Mononuclear cell (primary cell): ENCODE data around the gene IQGAP2. TPM values are rescaled to one million over a fixed set of nuclear protein-coding genes. Genes with fewer than 3 reads are reported as not detected.
"Not testable (repeated sequence)": the region's sequence is repeated elsewhere in the genome, so short reads cannot be mapped to it uniquely, and the experiment has no call there.

Experiments
- H3K27me3 ChIP-seq: 2 replicates; pipeline ENCODE4 v1.6.0; 2011; ENCODE audit warnings: low read length, control low read depth; ENCODE audit not compliant: insufficient read depth
- H3K4me1 ChIP-seq: 2 replicates; pipeline ENCODE4 v1.5.1; 2011; ENCODE audit warnings: mild to moderate bottlenecking, low read length, control low read depth; ENCODE audit not compliant: insufficient read depth
- H3K4me3 ChIP-seq: 2 replicates; pipeline ENCODE4 v1.5.1; 2011; ENCODE audit warnings: mild to moderate bottlenecking, low read length, moderate library complexity
- H3K9me3 ChIP-seq: 2 replicates; pipeline ENCODE4 v1.5.1; 2011; ENCODE audit warnings: low read depth, mild to moderate bottlenecking, control low read depth, low read length
- total RNA-seq: library from RNA; depleted of rRNA; stranded (reverse); fragments of >200 nt; gene quantifications from one replicate; pipeline ENCODE4 v1.2.3, GENCODE V29; 2012

IQGAP2 gene
- total RNA-seq, 1 donor = 75.0 TPM

DNA sequence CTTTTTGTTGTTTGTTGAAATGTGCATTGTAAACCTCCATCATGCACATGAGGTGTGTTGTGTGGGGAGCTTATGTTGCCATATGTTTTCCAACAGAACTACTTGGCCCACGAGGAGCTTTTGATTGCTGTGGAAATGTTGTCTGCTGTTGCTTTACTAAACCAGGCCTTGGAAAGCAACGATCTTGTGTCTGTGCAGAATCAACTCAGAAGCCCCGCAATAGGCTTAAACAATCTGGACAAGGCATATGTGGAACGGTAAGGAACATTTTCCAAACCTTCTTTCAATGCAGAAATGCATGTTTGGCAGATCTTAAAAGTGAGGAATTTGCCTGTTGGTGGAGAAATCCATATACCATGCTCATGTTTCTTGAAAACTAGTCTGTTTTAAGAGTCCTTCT lies 197.6 kb downstream of the IQGAP2 start:
- no peak overlapping the region for H3K4me3 ChIP-seq
- no peaks in the 10 kb centered on the region for H3K27me3 ChIP-seq
- H3K4me1 ChIP-seq = no peaks in the 10 kb centered on the region

DNA sequence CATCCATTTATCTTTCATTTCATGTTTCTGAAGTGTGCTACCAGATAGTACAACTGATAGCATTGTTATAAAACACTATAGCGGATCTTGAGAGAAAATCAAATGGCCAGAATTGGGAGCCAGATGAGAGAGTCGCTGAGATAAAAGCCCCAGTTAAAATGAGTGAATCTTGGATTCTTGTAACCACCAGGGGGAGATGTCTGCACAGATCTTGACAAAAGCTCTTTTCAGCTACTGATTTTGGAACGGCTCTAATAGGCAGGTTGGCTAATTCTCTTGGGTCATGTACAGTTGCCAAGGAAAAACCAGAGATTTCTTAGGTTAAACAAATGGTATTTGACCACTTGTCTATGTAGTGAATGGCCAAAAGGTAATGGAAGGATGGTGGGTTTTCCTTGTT lies 198.4 kb downstream of the IQGAP2 start:
- H3K27me3 ChIP-seq = no peaks in the 10 kb centered on the region
- H3K9me3 ChIP-seq = no peaks in the 10 kb centered on the region
- no peaks in the 10 kb centered on the region for H3K4me1 ChIP-seq
- H3K4me3 ChIP-seq = no peak overlapping the region

More for the DNA sequence above, 197.6 kb downstream of the IQGAP2 start:
- no peaks in the 10 kb centered on the region for H3K9me3 ChIP-seq

- no peaks in the 10 kb centered on the region for H3K4me1 ChIP-seq
- no peaks in the 10 kb centered on the region for H3K27me3 ChIP-seq
- no peaks in the 10 kb centered on the region for H3K9me3 ChIP-seq
- no peak overlapping the region for H3K4me3 ChIP-seq
Measured at GRCh38 chr5:76602094-76602726, 199.1 kb downstream of the IQGAP2 start.

GRCh38 chr5:76603991-76604390 lies 200.9 kb downstream of the IQGAP2 start:
- H3K4me3 ChIP-seq, H3K27me3 ChIP-seq, H3K4me1 ChIP-seq, H3K9me3 ChIP-seq: not testable (repeated sequence)

DNA sequence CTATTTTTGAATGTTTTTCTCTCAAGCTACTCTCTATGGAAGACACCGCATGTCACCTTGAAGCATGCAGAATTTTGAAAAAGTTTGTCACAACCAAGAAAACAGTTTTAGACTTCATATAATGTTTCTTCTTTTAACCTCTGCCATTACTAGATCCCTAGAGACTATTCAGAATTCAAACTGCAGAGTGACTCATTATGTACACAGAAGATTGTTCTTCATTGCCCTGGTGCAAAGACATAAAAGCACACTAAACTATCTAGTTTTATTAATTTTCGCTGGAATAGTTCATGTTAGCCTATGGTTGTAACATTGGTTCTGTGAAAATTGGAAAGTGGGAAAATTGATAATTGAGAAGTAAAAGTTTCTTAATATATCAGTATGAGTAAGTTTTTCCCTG lies 201.8 kb downstream of the IQGAP2 start:
- H3K4me3 ChIP-seq = no peak overlapping the region
- H3K27me3 ChIP-seq = no peaks in the 10 kb centered on the region
- H3K9me3 ChIP-seq = no peaks in the 10 kb centered on the region
- no peaks in the 10 kb centered on the region for H3K4me1 ChIP-seq

DNA sequence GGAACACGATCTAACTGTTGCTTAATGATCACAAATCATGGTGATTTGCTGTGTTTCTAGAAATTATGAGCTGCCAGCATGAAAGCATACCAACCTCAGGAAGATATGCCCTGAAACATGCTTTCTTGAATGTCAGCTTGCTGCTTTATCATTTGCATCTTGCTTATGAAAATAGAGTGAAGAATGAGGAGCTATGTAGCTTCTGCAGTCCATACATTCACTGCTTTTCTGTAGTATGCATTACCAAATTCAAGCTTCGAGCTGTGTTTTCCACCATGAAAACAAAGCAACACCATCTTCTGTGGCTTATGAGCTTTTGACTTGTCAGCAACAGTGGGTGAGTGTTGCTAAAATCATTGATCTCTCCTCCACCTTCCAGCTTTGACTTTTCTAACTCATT lies 203.6 kb downstream of the IQGAP2 start:
- no peaks in the 10 kb centered on the region for H3K27me3 ChIP-seq
- no peak overlapping the region for H3K4me3 ChIP-seq
- no peaks in the 10 kb centered on the region for H3K4me1 ChIP-seq
- H3K9me3 ChIP-seq = no peaks in the 10 kb centered on the region

DNA sequence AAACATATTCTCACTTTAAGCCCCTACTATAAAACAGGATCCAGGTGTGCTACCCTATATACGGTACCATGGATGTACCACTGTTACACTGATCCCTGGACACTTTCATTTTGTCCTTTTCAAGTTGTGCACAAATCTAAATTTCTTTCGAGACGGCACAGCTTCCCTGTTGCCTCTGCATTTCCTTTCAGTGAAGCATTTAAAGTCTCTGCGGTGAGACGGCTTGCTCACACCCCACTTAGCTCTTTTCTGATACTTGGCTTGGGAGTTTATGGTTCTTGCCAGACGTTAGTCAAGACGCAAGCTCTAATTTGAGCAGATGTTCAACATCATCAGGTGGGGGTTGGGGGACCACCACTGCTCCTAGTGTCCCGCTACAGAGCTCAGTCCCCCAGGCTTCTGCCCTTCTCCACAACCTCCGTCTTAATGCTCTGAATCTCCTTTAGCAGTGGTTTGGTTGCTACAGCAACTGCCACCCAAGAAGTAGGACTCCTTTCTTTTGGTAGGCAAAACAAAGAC lies 204.3 kb downstream of the IQGAP2 start:
- Histone ChIP-seq H3K9me3 (no peaks in the 10 kb centered on the region), H3K4me1 (no peaks in the 10 kb centered on the region), H3K4me3 (no peak overlapping the region), H3K27me3 (no peaks in the 10 kb centered on the region)

DNA sequence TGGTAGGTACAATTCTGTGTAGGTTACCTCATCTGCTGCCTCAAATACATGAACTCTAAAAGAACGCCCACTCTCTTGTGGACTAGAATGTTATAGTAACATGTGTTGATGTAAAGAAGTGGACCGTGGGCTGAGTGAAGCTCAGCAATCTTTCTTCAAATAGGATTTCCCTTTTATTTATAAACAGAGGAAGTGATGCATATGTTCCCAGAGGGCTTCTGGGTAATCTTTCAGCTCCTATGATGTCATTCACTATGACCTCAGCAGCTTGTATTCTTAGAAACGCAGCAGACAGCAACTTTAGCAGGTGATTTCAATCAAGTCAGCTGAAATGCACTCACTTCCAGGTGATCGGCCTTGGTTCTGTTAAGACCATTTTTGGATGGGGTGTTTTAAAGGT lies 205.7 kb downstream of the IQGAP2 start:
- H3K9me3 ChIP-seq = no peaks in the 10 kb centered on the region
- H3K4me3 ChIP-seq = no peak overlapping the region
- no peaks in the 10 kb centered on the region for H3K4me1 ChIP-seq
- H3K27me3 ChIP-seq = no peaks in the 10 kb centered on the region

DNA sequence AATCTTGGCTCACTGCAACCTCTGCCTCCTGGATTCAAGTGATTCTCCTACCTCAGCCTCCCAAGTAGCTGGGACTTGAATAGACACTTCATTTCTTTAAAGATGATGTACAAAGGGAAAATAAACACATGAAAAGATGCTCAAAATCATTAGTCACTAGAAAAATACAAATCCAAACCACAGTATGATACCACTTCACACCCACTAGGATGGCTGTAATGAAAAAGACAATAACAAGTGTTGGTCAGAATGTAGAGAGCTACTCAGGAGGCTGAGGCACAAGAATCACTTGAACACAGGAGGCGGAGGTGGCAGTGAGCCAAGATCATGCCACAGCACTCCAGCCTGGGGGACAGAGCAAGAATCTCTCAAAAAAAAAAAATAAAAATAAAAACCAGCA lies 207.1 kb downstream of the IQGAP2 start:
- H3K4me3 ChIP-seq = no peak overlapping the region
- no peaks in the 10 kb centered on the region for H3K27me3 ChIP-seq
- no peaks in the 10 kb centered on the region for H3K4me1 ChIP-seq
- no peaks in the 10 kb centered on the region for H3K9me3 ChIP-seq

- H3K9me3 ChIP-seq = no peaks in the 10 kb centered on the region
- no peak overlapping the region for H3K4me3 ChIP-seq
- no peaks in the 10 kb centered on the region for H3K27me3 ChIP-seq
- no peaks in the 10 kb centered on the region for H3K4me1 ChIP-seq
Measured at GRCh38 chr5:76612942-76613341, 209.9 kb downstream of the IQGAP2 start.

DNA sequence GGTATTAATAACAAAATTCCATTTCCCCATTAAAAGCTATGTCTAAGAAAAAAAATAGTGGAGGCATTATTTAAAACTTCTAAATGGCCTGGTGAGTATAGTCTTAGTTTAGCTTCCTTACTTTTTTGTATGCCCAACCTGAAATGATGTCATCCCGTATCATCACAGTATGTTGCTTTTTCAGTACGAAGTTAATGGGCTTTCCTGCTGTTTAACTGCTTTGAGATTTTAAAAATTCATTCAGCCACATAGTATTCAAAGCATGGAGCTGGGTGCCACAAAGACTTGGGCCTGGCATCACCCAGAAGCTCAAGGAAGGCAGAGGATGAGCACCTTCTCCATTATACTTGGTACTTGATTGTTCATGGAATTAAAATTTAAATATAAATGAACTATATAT lies 212.7 kb downstream of the IQGAP2 start:
- Histone ChIP-seq H3K27me3 (no peaks in the 10 kb centered on the region), H3K4me3 (no peak overlapping the region), H3K4me1 (no peaks in the 10 kb centered on the region), H3K9me3 (no peaks in the 10 kb centered on the region)

GRCh38 chr5:76616206-76616605 lies 213.1 kb downstream of the IQGAP2 start:
- no peak overlapping the region for H3K4me3 ChIP-seq
- H3K4me1 ChIP-seq = no peaks in the 10 kb centered on the region
- no peaks in the 10 kb centered on the region for H3K9me3 ChIP-seq
- H3K27me3 ChIP-seq = no peaks in the 10 kb centered on the region

DNA sequence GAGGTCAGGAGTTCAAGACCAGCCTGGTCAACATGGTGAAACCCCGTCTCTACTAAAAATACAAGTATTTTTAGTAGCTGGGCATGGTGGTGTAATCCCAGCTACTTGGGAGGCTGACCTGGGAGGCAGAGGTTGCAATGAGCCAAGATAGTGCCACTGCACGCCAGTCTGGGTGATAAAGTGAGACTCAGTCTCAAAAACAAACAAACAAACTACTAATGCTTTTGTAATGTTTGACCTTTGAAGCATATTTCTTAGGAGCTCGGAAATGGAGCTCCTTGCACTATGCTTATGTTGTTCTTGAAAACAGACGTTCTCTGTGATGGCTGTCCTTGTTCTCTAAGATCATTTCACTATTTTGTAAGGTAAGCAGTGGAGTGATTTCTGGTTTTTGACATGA lies 214.1 kb downstream of the IQGAP2 start:
- no peaks in the 10 kb centered on the region for H3K27me3 ChIP-seq
- H3K4me1 ChIP-seq = no peaks in the 10 kb centered on the region
- no peak overlapping the region for H3K4me3 ChIP-seq
- no peaks in the 10 kb centered on the region for H3K9me3 ChIP-seq

- Histone ChIP-seq H3K4me3 (no peak overlapping the region), H3K9me3 (no peaks in the 10 kb centered on the region), H3K4me1 (no peaks in the 10 kb centered on the region), H3K27me3 (no peaks in the 10 kb centered on the region)
Measured at GRCh38 chr5:76617675-76618074, 214.6 kb downstream of the IQGAP2 start.

GRCh38 chr5:76620166-76620565 lies 217.1 kb downstream of the IQGAP2 start:
- H3K9me3 ChIP-seq = no peaks in the 10 kb centered on the region
- no peaks in the 10 kb centered on the region for H3K4me1 ChIP-seq
- no peak overlapping the region for H3K4me3 ChIP-seq
- H3K27me3 ChIP-seq = no peaks in the 10 kb centered on the region

- no peaks in the 10 kb centered on the region for H3K27me3 ChIP-seq
- H3K4me3 ChIP-seq = no peak overlapping the region
- H3K4me1 ChIP-seq = peaks cover 5% of the 10 kb centered on the region
- no peaks in the 10 kb centered on the region for H3K9me3 ChIP-seq
Measured at GRCh38 chr5:76622076-76622475, 219.0 kb downstream of the IQGAP2 start.
